GM21786 (cell line): ENCODE measurements around the gene ITPR2.
A peak's percentile ranks its signal among the peaks of the same experiment; 100 is the strongest.

Experiments
- ATAC-seq: cut with Tn5 transposase; IDR thresholded peaks from one replicate; pipeline ENCODE4 v1.9.1; 2021; ENCODE audit not compliant: unreplicated experiment

The ITPR2 gene

GRCh38 chr12:26530461-26530860, 302.5 kb downstream of the ITPR2 start:
- no peak for ATAC-seq

GRCh38 chr12:26528943-26529342, 304.1 kb downstream of the ITPR2 start:
- no peak for ATAC-seq

GRCh38 chr12:26527682-26528081, 305.3 kb downstream of the ITPR2 start:
- no peak for ATAC-seq

- ATAC-seq: no peak
Observed at GRCh38 chr12:26524862-26525465, 308.0 kb downstream of the ITPR2 start.

- no peak for ATAC-seq
Observed at GRCh38 chr12:26523708-26524150, 309.3 kb downstream of the ITPR2 start.

GRCh38 chr12:26520869-26521268, 312.1 kb downstream of the ITPR2 start:
- ATAC-seq: peak; percentile 58

GRCh38 chr12:26520109-26520508, 312.9 kb downstream of the ITPR2 start:
- no peak for ATAC-seq

GRCh38 chr12:26519462-26519861, 313.5 kb downstream of the ITPR2 start:
- ATAC-seq: no peak

- peak; percentile 72 for ATAC-seq
Observed at GRCh38 chr12:26517320-26517719, 315.7 kb downstream of the ITPR2 start.

GRCh38 chr12:26514364-26514763, 318.6 kb downstream of the ITPR2 start:
- ATAC-seq: no peak

- no peak for ATAC-seq
Observed at GRCh38 chr12:26513363-26514043, 319.5 kb downstream of the ITPR2 start.

GRCh38 chr12:26512213-26512612, 320.8 kb downstream of the ITPR2 start:
- ATAC-seq: no peak

- ATAC-seq: no peak
Observed at GRCh38 chr12:26510354-26510674, 322.7 kb downstream of the ITPR2 start.

- ATAC-seq: no peak
Observed at GRCh38 chr12:26507613-26508012, 325.4 kb downstream of the ITPR2 start.

GRCh38 chr12:26499979-26500640, 332.9 kb downstream of the ITPR2 start:
- ATAC-seq: no peak

- ATAC-seq: no peak
Observed at GRCh38 chr12:26496170-26496569, 336.8 kb downstream of the ITPR2 start.

- no peak for ATAC-seq
Observed at GRCh38 chr12:26493656-26494055, 339.3 kb downstream of the ITPR2 start.

- ATAC-seq: no peak
Observed at GRCh38 chr12:26492406-26492805, 340.6 kb downstream of the ITPR2 start.

GRCh38 chr12:26489908-26490307, 343.1 kb downstream of the ITPR2 start:
- no peak for ATAC-seq

- ATAC-seq: no peak
Observed at GRCh38 chr12:26488351-26488750, 344.6 kb downstream of the ITPR2 start.

GRCh38 chr12:26473291-26473690, 359.7 kb downstream of the ITPR2 start:
- peak; percentile 86 for ATAC-seq

- peak; percentile 76 for ATAC-seq
Observed at GRCh38 chr12:26471560-26471959, 361.4 kb downstream of the ITPR2 start.
